Measurements from ENCODE around the gene TSEN54. TPM values are rescaled to one million over a fixed set of nuclear protein-coding genes. Genes with fewer than 3 reads are reported as not detected.
"Not testable (repeated sequence)": the region's sequence is repeated elsewhere in the genome, so short reads cannot be mapped to it uniquely, and the experiment has no call there.

Gene TSEN54
- total RNA-seq, 2 experiments from 2014 or later = 76.6 to 77.8 TPM

DNA sequence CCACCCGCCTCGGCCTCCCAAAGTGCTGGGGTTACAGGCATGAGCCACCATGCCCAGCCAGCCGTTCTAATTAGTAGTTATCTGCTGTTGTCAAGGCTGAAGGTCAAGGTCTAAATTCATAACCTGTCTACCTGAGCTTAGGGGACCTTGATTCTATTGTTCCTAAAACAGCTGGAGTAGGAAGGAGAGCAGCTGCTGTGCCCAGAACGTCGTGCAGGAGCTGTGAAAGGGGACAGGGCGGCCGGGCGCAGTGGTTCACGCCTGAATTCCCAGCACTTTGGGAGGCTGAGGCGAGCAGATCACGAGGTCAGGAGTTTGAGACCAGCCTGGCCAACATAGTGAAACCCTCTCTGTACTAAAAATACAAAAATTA lies 38.9 kb upstream of the TSEN54 start:
- ATAC-seq; H3K36me3 Mint-ChIP-seq (ENCODE audit: low read depth); POLR2A ChIA-PET; H3K27me3 Mint-ChIP-seq (ENCODE audit: low read depth); H3K4me3 Mint-ChIP-seq; DNase-seq; H3K9me3 Mint-ChIP-seq (ENCODE audit: insufficient read depth); H3K4me1 Mint-ChIP-seq (ENCODE audit: low read depth); H3K27ac Mint-ChIP-seq: not testable (repeated sequence)
- CTCF ChIA-PET = interaction anchor here (1.2 kb wide), 1 partner anchor 23 kb away, joined by 4 read pairs; no protein-coding TSS in a partner anchor

DNA sequence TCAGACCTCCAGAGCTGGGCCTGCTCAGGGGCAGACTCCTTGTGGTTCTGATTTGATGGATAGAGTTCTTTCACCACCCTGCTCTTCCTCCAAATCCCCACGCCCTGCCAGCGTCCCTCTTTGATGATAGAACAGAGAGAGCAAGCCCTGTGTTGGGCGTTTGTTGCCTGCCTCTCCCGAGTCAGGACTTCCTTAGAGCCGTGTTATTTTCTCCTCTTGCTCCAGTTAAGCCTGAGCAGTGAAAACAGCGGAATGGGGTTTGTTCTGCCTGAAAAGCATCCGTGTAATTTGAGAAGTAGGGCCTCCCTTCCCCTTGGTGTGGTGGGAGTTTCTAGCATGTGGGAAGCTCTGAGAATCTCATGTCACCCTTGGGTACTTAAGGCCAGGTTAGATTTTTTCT lies 37.8 kb upstream of the TSEN54 start:
- H3K9me3 Mint-ChIP-seq (ENCODE audit: insufficient read depth) = no peaks in the 10 kb centered on the region
- H3K27me3 Mint-ChIP-seq (ENCODE audit: low read depth) = no peaks in the 10 kb centered on the region
- no peak for DNase-seq
- peaks cover 4% of the 10 kb centered on the region for H3K4me1 Mint-ChIP-seq (ENCODE audit: low read depth)
- H3K36me3 Mint-ChIP-seq (ENCODE audit: low read depth) = peaks cover 7% of the 10 kb centered on the region
- ChIA-PET CTCF (no interaction called here), POLR2A (no interaction called here)
- no peak overlapping the region for H3K4me3 Mint-ChIP-seq
- H3K27ac Mint-ChIP-seq = no peak overlapping the region
- no peak for ATAC-seq

DNA sequence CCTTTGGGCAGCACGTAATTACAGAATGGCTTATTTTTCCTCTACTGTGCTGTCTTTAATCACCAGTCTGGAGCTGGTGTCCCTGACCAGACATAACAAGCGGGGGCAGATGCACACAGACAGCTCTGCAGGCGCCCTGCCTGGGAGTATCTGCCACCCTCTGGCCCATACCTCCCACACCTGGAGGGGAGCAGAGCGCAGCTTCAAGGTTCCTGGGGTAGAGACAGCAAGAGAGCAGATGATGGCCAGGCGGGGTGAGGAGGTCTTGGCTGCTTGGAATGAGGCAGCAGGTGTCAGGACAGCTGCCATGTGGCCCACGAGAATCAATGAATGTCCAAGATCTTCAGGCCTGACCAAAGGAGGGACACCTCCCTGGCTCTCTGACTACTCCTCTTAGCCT lies 36.0 kb upstream of the TSEN54 start:
- ATAC-seq = no peak
- H3K27me3 Mint-ChIP-seq (ENCODE audit: low read depth) = no peaks in the 10 kb centered on the region
- ChIA-PET POLR2A (interaction anchor here (1.5 kb wide), 1 partner anchor 24 kb away, joined by 5 read pairs; the partner anchor contains the start of gene TMEM94), CTCF (no interaction called here)
- H3K27ac Mint-ChIP-seq = no peak overlapping the region
- peaks cover 5% of the 10 kb centered on the region for H3K4me1 Mint-ChIP-seq (ENCODE audit: low read depth)
- no peak overlapping the region for H3K4me3 Mint-ChIP-seq
- H3K9me3 Mint-ChIP-seq (ENCODE audit: insufficient read depth) = no peaks in the 10 kb centered on the region
- no peak for DNase-seq
- peaks cover 9% of the 10 kb centered on the region for H3K36me3 Mint-ChIP-seq (ENCODE audit: low read depth)

DNA sequence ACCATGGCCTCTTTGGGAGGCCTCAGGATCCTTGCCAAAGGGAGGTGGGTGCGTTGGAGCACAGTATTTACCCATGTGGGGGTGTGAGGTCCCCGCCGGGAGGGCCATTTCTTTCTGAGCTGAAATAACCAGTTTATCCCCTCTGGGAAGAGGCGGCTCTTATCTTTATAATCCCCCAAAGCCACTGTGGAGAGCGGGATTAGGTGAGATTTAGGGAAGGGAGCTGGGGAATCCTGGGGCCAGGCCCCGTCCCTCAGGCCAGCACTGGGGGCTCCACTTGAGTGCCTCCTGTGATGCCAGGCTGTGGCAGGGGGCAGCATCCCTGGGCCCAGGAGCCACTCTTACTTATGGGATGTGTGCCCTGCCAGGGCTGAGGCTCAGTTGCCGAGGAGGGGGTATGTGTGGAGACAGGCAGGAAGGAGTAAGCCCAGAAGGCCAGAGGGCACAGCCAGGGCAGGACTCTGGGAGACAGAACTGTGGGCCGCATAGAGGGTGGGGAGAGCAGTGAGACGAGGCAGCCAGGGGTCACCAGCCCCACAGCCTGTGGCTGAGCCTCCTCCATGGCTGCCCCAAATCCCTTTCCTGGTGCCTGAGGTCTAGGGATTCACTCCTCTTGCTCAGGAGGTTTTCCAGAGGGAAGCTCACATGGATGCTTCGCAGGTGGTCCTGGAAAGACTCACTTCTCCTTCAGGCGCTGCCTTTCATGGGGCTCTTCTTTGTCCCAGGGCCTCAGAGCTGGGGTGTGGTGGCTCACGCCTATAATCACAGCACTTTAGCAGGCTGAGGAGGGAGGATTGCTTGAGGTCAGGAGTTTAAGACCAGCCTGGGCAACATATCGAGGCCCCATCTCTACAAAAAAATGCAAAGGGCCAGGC lies 34.9 kb upstream of the TSEN54 start:
- ChIA-PET POLR2A (interaction anchor here (0.6 to 1.5 kb wide), 2 partner anchors 25 to 102 kb away, joined by 3 to 5 read pairs; partner anchors contain the start of gene TMEM94), CTCF (no interaction called here)
- ATAC-seq = no peak
- Mint-ChIP-seq H3K9me3 (ENCODE audit: insufficient read depth) (no peaks in the 10 kb centered on the region), H3K36me3 (ENCODE audit: low read depth) (peaks cover 13% of the 10 kb centered on the region), H3K4me3 (no peak overlapping the region), H3K27ac (peak overlapping the region; percentile 12), H3K4me1 (ENCODE audit: low read depth) (peaks cover 8% of the 10 kb centered on the region), H3K27me3 (ENCODE audit: low read depth) (no peaks in the 10 kb centered on the region)
- no peak for DNase-seq

DNA sequence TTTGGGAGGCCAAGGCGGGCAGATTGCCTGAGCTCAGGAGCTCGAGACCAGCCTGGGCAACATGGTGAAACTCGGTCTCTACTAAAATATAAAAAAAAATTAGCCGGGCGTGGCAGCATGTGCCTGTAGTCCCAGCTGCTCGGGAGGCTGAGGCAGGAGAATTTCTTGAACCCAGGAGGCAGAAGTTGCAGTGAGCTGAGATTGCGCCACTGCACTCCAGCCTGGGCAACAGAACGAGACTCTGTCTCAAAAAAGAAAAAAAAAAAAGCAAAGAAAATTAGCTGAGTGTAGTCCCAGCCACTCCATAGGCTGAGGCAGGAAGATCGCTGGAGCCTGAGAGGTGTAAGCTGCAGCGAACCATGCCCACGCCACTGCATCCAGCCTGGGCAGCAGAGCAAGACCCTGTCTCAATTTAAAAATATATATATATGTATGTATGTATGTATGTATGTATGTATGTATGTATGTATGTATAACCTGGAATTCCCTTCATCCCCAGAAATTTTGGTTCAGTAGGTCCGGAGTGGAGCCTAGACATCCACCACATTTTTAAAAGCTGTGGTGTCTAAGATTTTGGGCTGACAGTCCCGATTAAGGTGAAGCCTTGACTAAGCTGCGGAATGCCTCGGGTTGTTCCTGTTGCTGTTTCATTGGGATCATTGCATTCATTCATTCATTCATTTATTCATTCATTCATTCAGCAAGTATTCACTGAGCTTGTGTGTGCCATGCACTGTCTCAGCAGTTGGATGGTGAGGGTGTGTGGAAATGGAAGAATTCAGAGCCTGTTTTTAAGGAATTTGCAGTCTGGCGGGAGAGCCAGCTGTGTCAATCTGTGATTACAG lies 34.0 kb upstream of the TSEN54 start:
- POLR2A ChIA-PET = no interaction called here
- Mint-ChIP-seq H3K27ac (no peak overlapping the region), H3K9me3 (ENCODE audit: insufficient read depth) (no peaks in the 10 kb centered on the region), H3K4me3 (no peak overlapping the region), H3K27me3 (ENCODE audit: low read depth) (no peaks in the 10 kb centered on the region), H3K4me1 (ENCODE audit: low read depth) (peaks cover 17% of the 10 kb centered on the region), H3K36me3 (ENCODE audit: low read depth) (peaks cover 20% of the 10 kb centered on the region)
- ATAC-seq (no peak), DNase-seq (no peak)
- CTCF ChIA-PET = interaction anchor here (0.9 to 1.1 kb wide), 2 partner anchors 34 to 119 kb away, joined by 3 read pairs; partner anchors contain the start of gene TSEN54

DNA sequence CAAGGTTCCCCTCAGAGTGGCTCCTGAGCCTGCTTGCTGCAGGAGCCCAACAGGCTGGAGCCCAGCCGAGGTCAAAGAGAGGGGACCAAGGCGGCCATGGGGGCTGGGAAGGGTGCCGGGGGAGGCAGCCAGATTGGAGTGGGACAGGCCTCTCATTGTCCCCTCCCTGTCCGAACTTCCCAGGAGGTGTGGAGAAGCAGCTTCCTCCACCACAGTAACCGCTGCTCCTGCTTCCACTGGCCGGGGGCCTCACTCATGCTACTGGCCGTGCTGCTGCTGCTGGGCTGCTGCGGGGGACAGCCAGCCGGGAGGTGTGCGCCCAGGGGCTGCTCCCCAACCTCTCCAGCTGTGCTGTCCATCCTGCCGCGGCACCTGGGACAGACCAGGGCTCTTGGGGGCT lies 30.6 kb upstream of the TSEN54 start:
- Mint-ChIP-seq H3K27ac (peak overlapping the region; percentile 98), H3K36me3 (ENCODE audit: low read depth) (peaks cover 20% of the 10 kb centered on the region), H3K4me1 (ENCODE audit: low read depth) (peaks cover 31% of the 10 kb centered on the region), H3K9me3 (ENCODE audit: insufficient read depth) (no peaks in the 10 kb centered on the region), H3K4me3 (no peak overlapping the region), H3K27me3 (ENCODE audit: low read depth) (no peaks in the 10 kb centered on the region)
- ChIA-PET POLR2A (no interaction called here), CTCF (no interaction called here)
- no peak for DNase-seq
- no peak for ATAC-seq

DNA sequence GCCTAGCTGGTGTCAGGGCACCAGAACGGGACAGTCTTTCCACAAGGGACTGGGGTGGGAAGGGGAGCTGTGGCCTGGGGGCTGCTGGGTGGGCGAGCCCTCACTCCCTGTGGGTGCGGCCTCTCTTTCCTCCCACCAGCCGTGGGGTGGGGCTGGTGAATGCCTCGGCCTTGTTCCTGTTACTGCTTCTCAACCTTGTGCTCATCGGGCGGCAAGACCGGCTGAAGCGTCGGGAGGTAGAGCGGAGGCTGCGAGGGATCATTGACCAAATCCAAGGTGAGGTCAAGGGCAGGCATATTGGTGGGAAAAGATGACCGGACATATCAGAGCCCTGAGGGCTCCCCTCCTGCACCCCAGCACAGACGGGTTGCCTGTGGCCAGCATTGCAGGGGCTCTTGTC lies 30.2 kb upstream of the TSEN54 start:
- DNase-seq (no peak), ATAC-seq (no peak)
- peaks cover 30% of the 10 kb centered on the region for H3K4me1 Mint-ChIP-seq (ENCODE audit: low read depth)
- ChIA-PET CTCF (no interaction called here), POLR2A (interaction anchor here (1.3 kb wide), 1 partner anchor 30 kb away, joined by 6 read pairs; the partner anchor contains the start of gene TMEM94)
- no peak overlapping the region for H3K4me3 Mint-ChIP-seq
- no peaks in the 10 kb centered on the region for H3K27me3 Mint-ChIP-seq (ENCODE audit: low read depth)
- peak overlapping the region; percentile 98 for H3K27ac Mint-ChIP-seq
- H3K36me3 Mint-ChIP-seq (ENCODE audit: low read depth) = peaks cover 20% of the 10 kb centered on the region
- no peaks in the 10 kb centered on the region for H3K9me3 Mint-ChIP-seq (ENCODE audit: insufficient read depth)

DNA sequence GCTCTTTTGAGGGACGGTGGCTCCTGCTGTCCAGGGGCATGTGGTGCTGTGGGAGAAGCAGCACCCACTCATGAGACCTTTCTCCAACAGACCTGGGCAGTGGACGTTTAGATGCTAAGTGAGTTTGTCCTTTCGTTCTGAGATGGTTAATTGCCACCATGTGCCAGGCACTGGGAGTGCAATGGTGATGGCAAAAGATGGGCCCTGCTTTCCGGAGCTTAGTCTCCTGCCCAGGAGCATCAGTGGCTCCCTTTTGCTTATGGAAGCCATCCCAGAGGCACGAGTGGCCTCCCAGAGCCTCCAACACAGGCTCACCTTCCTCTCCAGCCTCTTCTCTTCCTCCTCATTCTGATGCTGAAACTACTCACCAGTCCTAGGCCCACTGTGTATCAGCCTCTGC lies 29.4 kb upstream of the TSEN54 start:
- Mint-ChIP-seq H3K4me3 (peak overlapping the region; percentile 67), H3K27ac (peak overlapping the region; percentile 98), H3K27me3 (ENCODE audit: low read depth) (no peaks in the 10 kb centered on the region), H3K36me3 (ENCODE audit: low read depth) (peaks cover 20% of the 10 kb centered on the region), H3K4me1 (ENCODE audit: low read depth) (peaks cover 30% of the 10 kb centered on the region), H3K9me3 (ENCODE audit: insufficient read depth) (no peaks in the 10 kb centered on the region)
- DNase-seq (no peak), ATAC-seq (no peak)
- POLR2A ChIA-PET = interaction anchor here (0.7 to 1.9 kb wide), 6 partner anchors 12 to 474 kb away, joined by 3 to 13 read pairs (median 6); partner anchors contain the start of genes MRPL58 and TMEM94
- CTCF ChIA-PET = interaction anchor here (1.1 to 1.9 kb wide), 6 partner anchors 11 to 266 kb away, joined by 3 to 16 read pairs (median 4); partner anchors contain the start of genes SMIM5 and TSEN54

DNA sequence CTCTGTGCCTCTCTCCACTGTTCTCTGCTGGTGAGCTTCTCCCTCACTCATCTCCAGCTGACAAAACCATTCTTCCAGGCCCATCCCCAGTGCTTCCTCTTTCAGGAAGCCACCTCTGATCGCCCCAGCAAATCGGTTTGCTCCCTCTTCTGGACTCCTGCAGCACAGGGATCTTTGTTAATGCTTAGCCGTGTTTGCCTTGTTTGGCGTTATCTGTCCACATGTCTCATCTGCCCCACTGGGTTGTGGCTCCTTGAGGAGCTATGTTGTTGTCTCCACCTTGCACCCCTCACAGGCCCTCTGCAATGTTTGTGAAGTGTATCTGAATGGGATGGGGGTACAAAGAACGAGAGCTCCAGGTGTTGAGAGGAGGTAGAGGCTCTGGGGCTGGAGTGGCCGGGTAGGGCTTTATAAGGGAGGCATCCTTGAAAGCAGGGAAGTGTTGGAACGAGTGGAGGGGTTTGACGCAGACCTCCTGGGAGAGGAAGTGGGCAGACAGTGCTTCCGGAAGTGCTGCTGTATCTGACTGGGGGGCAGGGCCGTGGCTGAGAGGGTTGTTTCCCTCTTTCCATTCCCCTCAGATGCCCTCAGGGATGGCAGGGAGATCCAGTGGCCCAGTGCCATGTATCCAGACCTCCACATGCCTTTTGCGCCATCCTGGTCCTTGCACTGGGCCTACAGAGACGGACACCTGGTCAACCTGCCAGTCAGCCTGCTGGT lies 28.8 kb upstream of the TSEN54 start:
- H3K9me3 Mint-ChIP-seq (ENCODE audit: insufficient read depth) = no peaks in the 10 kb centered on the region
- ChIA-PET CTCF (interaction anchor here (0.7 to 1.9 kb wide), 10 partner anchors 10 to 266 kb away, joined by 3 to 16 read pairs (median 4); partner anchors contain the start of genes MIF4GD, MRPS7, SMIM5 and TSEN54), POLR2A (interaction anchor here (0.7 to 1.9 kb wide), 9 partner anchors 11 to 475 kb away, joined by 3 to 13 read pairs (median 6); partner anchors contain the start of genes GGA3, MRPL58, MRPS7 and TMEM94)
- H3K36me3 Mint-ChIP-seq (ENCODE audit: low read depth) = peaks cover 21% of the 10 kb centered on the region
- H3K4me1 Mint-ChIP-seq (ENCODE audit: low read depth) = peaks cover 30% of the 10 kb centered on the region
- DNase-seq (peak; percentile 80), ATAC-seq (peak; percentile 89)
- peak overlapping the region; percentile 98 for H3K27ac Mint-ChIP-seq
- no peaks in the 10 kb centered on the region for H3K27me3 Mint-ChIP-seq (ENCODE audit: low read depth)
- peak overlapping the region; percentile 67 for H3K4me3 Mint-ChIP-seq

DNA sequence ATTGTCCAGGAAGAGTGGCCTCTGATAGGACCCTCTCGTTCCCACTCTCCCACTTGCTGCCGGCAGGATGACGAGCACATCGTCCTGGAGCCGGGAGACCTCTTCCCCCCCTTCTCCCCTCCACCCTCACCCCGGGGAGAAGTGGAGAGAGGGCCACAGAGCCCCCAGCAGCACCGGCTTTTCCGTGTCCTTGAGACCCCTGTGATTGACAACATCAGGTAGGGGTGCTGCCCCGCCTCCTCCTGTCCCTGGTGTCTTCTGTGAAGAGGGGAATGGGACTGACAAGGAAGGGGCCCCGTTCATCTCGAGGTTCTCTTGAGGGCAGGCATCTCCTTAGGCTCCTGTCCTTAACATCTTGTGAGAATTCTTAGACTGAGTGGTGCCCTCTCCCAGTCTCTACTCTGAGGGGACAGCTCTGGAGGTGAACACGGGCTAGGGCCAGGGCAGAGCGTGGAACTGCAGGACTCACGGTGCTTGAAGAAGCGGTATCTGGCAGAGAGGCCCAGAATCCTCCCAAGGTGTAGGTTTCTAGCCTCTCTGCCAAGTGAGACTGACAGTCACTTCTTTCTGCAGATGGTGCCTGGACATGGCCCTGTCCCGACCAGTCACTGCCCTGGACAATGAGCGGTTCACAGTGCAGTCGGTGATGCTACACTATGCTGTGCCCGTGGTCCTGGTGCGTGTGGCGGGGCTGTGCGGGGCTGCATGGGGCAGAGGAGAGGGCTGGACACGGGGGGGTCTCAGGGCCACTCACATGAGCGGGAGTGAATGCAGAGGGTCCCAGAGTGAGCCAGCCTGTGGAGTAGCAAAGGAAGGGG lies 27.4 kb upstream of the TSEN54 start:
- peak overlapping the region; percentile 38 for H3K4me3 Mint-ChIP-seq

More for the DNA sequence above, 27.4 kb upstream of the TSEN54 start:
- Mint-ChIP-seq H3K9me3 (ENCODE audit: insufficient read depth) (no peaks in the 10 kb centered on the region), H3K27ac (peak overlapping the region; percentile 98), H3K4me1 (ENCODE audit: low read depth) (peaks cover 30% of the 10 kb centered on the region), H3K36me3 (ENCODE audit: low read depth) (peaks cover 20% of the 10 kb centered on the region), H3K27me3 (ENCODE audit: low read depth) (no peaks in the 10 kb centered on the region)
- ChIA-PET CTCF (interaction anchor here (0.5 to 1.8 kb wide), 3 partner anchors 12 to 144 kb away, joined by 3 to 4 read pairs (median 3); partner anchors contain the start of gene SMIM5), POLR2A (interaction anchor here (1.1 to 1.4 kb wide), 2 partner anchors 28 to 228 kb away, joined by 4 to 6 read pairs; partner anchors contain the start of genes GGA3, MRPS7 and TSEN54)
- no peak for DNase-seq
- ATAC-seq = no peak
